DOHH2 (cell line): ENCODE data around the gene GAGE10.

Source experiments
- CTCF ChIP-seq: fragments of 200-600 bp; sonication (generic); IDR thresholded peaks from one replicate; pipeline ENCODE4 v1.5.1; 2014; ENCODE audit warnings: antibody characterized with exemption, mild to moderate bottlenecking, low read depth, low read length; ENCODE audit not compliant: poor library complexity, severe bottlenecking
- EZH2phosphoT487 ChIP-seq: fragments of 200-600 bp; sonication (generic); IDR thresholded peaks from 2 replicates; pipeline ENCODE4 v1.6.1; 2017; ENCODE audit warnings: borderline replicate concordance, mild to moderate bottlenecking, antibody characterized with exemption, low read length, moderate library complexity, mixed read lengths

DNA sequence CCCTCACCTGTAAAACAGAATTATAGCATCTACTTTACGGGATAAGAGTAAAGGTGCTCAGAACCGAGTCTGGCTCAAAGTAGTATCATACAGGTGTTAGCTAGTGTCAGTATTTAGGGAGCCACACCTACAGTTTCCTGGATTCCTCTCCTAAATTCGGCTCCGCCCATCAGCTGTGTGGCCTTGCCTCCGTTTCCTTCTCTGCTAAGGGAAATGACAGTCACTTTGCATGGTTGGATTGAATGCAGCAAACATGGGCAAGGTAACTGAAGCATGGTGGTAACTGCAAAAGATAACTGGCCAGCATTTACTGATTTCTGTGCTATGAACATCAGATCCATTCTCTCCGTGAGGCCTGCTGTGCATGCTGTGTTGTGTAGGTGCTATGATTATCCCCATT, 31.0 kb upstream of the GAGE10 start:
- TF ChIP-seq CTCF (no peak), EZH2phosphoT487 (no peak)
